Central memory CD4-positive, alpha-beta T cell (primary cell): ENCODE measurements around the gene UBA3.
A peak's percentile ranks its signal among the peaks of the same experiment; 100 is the strongest.

Experiments used
- DNase-seq: peaks from one replicate; pipeline ENCODE4 v3.0.0; 2022
- total RNA-seq, 3 experiments: gene quantifications; one replicate each; lab custom pipeline; 2026; lab: John Stamatoyannopoulos, UW

Gene UBA3
- 83.5 to 93.4 (median 92.4) reads per million in 3 experiments for total RNA-seq

DNA sequence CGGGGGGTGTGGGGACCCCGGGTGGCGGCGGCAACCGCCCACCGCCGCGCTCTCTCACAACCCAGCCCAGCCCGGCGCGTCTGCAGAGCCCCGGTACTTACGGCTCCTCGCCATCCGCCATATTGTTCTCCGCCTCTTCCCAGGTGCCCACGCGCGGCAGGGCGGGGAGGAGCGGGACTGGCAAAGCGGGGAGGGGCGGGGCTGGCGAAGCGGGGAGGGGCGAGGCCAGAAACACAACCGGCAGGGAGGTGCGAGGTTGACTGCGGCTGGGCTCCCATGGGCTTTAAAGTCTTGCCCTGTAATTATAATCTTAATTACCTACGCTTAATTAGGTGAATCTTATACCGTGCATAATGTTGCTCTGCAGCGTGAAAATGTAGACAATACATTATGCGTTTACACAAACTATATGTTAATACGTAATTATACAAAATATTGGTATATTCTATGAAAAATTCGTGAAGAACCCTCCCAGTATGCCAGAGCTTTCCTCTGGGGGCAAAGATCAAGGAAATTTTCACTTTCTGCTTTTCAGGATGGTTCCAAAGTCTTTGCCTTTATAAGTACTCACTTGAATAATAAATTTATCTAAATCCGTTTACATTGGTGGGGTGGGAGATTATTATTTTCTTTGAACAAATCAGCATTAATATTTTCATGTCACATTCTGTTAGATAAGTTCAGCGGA lies at the start of gene UBA3:
UBA3 (minus strand) TSS at position 133 of the 688 bp plus-strand sequence; CDS start at position 121, 12 bp downstream.
- DNase-seq: peak; percentile 87

DNA sequence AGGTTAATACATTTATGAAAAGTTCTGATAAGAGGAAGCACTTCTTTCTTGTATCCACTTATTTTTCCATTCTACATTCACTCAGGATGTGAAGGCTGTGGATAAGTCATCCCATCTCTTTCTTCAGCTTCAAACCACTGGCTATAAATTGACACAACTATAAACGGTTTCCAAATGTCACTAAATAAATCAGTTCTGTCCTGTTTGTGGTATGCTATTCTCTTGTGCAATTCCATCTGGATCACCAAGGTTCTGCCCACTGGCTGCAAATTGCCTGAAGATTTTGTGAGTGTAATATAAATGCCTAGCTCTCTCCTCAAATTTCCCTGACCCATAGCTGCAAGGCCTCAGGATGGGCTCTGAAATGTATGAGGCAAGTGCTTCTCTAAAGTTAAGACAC lies 49.4 kb upstream of the UBA3 start:
- no peak for DNase-seq

DNA sequence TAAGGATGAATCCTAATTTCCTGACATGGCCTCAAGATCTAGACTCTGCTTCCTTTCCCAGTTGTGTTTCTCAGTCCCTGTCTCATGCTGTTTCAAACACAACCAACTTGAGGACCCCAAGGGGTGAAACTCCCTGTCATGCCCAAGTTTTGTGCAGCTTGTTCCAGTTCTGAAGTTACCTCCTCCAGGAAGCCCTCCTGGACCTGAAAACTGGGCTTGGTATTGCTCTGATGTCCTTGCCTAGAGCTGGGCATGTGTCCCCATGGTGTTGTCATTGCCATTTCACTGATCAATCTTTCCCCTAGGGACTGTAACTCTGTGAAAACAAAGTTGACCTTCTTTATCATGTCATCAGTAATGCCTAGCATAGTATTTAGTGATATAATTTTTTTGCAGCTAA lies 48.3 kb upstream of the UBA3 start:
- no peak for DNase-seq

DNA sequence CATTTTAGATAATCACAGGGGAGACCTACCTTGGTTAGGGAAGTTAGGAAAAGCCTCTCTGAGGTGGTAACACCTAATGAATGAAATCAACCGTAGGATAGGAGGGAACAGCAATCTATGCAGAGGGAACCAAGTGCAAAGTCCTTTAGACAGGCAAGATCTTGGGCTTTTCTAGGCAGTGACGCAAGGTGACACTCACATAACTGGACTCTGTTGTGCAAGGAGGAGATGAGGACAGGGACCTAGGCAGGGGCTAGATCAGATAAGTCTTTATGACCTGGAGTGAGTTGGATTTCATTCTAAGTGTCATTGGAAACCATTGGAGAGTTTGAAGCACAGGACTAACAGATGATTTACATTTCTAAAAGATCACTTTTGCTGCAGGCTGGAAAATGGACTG lies 46.8 kb upstream of the UBA3 start:
- no peak for DNase-seq

DNA sequence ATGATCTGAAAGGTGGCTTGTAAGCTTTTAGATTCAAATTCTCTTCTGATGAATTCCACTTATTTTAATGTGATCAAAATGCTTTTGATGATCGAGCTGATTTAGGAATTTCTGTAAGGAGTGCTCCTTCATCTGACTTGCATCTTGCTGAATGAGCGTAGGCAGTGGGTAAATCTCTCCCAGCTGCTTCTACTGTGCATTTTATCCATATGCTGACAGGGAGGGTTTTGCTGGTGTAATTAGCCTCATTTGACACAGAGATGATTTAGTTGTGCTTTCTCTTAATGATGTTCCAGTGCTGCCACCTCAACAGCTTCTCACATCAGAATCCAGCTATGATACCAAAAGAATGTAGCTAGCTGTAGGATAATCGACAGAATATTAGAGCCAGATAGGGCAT lies 46.1 kb upstream of the UBA3 start:
- no peak for DNase-seq

DNA sequence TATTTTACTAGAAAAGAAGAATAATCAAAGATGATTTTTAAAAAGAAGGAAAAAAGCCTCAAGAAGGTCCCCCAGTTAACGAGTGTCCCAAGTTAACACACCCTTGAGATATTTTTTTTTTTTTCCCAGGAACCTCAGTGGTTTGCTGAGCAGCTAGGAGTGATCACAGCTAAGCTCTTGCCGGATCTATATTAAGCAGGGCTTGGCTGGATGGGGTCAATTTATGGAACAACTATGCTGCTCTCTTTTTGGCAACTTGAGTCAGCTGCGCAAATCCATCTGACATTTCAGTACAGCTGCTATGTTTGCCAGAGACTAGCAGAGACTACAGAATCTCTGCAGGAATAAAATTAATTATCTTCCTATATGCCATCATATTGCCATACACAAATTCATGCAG lies 42.2 kb upstream of the UBA3 start, which contains the start of gene LMOD3:
LMOD3 (minus strand) TSS at position 193 of the 400 bp plus-strand sequence. CDS start 209 bp downstream, outside the sequence.
- DNase-seq: no peak

DNA sequence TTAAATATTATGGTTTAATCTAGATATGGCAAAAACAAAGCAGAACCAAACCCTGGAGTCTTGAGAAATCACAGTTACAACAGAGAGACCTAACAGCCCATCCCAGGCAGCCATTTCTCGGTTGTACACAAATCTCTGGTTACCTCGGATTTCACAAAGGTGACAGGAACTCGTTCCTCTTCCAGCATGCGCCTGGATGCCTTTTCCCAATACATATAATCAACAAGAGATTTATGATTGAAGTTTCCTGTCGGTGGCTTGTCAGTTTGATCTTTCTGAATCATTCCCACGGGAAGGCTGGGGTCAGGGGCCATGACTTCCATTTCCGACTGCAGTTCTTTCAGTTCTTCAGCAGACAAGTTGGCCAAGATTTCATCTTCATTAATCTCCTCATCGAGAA lies 41.8 kb upstream of the UBA3 start:
- no peak for DNase-seq

DNA sequence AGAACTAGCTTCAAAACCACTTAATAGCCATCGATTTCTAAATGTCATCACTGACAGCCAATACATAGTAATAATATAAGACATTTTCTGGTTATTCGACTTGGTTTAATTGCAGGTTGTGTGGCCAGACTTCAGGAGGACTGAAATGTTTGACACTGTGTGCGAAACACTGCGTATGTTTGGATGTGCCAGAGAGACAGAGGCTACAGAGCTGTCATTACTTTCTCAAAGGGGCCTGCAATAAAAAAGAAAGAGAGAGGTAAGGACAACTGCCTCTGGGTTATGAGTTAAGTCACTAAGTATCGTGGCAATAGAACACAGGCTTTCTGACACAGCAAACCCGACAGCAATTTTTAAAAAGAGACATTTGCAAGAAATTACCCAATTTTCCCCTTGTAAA lies 41.3 kb upstream of the UBA3 start:
- DNase-seq: no peak

DNA sequence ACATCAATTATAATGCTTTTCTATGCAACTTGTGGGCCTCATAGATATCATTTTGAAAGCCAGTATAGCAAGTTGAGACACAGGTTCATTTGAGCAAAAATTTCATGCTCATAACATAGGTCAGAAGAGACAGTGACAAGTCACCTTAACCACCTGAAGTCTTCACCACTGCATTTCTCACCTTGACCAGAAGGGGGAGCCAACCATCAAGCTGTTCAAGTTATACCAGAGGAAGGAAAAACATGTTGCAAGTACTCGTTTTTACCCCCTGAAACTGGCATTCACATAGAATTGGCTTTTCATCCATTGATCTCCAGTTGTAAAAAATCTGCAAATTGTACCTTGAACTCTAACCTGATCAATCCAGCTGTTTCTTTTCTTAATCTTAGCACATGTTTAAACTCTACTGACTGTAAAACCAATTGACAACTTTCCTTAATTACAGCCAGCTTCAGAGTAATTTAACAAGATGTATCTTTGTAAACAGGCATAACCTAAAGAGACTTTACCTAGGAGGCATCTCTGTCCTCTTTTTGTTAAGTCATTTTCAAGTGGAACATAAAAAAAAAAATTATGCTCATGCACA lies 40.8 kb upstream of the UBA3 start:
- peak; percentile 71 for DNase-seq

DNA sequence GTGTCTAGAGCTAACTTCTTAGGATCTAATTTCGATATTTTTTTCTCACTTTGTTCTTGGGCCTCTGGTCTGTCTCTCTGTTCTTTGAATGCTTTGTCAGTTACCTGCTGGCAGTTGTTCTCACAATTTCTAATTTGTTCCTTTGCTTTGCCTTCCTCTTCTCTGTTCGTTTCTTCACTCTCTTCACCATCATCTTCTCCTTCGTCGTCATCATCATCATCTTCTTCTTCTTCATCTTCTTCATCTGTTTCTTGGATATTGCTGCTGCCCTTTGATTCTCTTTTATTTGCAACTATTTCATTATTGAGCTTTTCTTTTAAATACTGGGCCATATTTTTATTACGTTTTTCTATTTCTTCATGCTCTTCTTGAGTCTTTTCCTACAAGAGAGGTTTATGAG lies 39.5 kb upstream of the UBA3 start:
- DNase-seq: no peak

DNA sequence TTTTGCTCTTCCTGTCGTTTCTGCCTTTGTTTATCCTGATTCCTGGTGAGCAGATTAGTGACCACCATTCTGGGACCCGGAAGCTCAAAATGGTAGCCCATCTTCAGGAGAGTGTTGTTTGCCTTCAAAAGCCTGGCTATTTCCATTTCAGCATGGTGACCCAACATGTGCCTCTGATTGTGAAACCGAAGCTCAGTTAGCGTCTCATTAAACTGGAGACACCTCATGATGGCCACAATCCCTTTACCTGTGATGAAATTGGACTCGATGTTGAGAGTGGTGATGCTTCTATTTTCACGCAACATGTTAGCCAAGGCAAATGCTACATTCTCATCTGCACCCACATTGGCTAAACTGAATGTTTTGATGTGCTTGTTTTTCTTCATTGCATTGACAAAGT lies 39.0 kb upstream of the UBA3 start:
- no peak for DNase-seq

DNA sequence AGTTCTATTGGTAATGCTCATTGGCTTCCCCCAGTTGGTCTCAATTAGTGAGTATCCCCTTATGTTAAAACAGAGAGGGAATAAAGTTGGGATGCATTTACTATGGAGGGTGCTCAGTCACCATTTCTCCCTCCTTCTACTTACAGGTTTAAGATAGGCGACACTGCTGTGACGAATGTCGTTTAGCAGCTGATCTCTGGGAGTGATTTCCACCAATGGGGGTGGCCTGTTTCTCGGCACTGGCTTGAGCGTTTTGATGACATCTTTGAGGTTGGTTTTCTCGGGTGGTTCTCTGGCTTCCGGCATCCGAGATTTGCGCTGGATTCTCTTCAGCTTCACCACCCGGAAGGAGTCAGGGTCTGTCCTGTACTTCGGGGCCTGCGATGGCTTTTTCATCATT lies 38.4 kb upstream of the UBA3 start:
- no peak for DNase-seq

DNA sequence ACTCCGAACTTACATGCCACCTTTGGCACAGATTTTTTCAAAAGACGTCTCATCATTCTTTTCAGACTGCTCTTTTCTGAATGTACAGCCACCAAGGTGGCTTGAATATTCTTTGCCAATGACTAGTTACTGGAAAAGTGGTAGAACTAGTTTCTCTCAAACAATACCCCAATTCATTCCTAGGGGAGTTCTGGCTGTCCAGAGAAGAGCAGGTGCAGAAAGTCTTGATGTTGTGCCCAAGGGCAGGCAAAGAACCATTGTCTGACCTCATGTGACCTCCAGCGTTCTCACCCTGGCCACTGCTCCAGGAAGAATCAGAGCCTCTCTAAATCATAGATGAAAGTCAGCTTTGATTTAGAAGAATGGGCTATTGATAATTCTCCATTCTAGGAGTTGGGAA lies 36.7 kb upstream of the UBA3 start:
- DNase-seq: no peak

DNA sequence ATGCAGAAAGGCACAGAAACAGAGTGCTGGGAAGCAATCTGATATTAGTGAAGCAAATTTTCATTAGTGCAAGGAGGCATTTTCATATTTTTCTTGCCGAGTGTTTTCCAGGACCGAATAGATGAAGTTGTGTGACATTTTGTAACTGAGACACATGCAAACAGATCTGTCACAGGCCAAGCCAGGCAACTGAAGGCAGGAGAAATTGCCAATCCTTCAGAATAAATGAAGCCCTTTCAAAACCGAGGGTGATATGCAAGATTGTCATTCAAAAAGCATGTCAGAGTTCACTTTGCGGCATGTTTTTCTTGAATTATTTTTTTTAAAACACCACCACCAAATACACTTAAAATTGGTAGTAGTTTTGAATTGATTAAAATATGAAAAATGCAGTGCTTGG lies 36.0 kb upstream of the UBA3 start:
- DNase-seq: no peak

DNA sequence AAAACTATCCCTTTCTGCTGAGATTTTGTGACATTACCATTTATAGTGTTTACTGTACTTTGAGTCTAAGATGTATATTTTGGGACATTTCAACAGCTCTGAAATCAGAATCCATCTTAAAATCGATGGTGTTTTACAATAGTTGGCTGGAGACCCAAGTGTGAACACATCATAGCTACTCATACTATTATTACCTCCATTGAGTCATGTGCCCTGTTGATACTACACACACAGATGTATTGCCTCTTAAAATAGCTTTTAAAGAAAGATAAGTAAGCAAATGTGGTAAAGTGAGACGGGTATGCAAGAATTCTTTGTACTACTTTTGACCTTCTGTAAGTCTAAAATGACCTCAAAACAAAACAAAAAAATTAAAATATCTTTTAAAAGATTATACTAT lies 35.6 kb upstream of the UBA3 start:
- DNase-seq: no peak

DNA sequence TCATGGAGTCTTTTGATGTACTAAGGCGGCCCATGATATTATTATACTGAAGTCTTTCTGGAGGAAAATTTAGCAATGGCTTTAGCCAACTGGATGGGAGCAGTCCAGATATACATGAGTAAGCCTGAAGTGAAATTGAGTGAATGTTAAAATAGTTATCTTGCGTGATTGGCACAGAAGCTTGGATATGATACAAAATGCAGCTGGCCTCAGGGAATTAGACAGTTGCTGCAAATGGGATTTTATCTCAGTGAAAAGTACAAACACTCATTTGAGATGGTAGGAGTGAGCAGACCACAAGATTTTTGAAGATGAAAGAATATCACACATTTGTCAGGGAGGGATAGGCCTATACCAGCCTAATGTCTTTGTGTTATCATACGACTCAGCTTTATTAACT lies 33.4 kb upstream of the UBA3 start:
- DNase-seq: no peak

DNA sequence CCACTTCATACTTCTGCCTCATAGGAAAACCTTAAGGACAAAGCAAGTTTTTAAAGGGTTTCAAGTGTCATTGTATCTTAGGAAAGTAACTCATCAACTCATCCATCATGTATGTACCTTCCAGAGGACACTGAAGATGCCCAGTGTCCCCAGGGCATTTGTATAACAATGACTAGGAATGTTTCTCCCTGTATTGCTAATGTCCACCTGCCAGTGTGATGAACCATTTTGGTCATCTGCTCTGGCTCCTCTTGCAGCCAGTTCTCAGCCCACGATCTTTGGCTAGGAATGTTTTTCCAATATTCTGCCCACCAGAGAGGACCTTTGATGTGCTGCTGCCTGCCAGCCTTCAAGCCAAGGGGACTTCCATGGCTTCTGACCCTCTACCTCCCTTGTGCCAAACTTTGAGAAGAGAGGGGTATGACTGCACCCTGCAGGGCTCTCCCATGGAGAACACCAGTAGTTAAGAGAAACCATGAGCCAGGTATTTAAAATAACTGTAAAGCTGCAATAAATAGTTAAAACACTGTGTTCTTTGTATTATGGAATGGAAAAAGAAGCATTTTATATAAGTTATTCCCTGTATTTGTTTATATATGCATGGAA lies 30.9 kb upstream of the UBA3 start:
- DNase-seq: no peak

DNA sequence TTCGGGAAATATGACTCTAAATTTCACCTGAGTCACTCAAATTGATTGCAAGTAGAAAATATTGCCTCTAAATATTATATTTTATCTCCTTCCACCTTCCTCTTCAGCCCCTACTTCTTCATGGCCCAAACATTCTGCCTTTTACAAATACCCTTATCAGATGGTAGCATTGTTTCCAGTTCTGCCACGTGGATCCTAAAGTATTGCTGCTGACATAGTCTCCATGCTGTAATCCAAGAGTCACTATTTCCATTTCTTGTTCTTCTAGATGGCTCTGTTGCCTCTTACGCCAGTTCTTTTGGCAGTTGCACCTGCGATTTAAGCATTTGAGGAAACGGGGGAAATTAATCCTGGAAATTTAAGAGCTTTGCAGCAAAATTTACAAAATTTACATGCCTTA lies 28.6 kb upstream of the UBA3 start:
- DNase-seq: no peak

DNA sequence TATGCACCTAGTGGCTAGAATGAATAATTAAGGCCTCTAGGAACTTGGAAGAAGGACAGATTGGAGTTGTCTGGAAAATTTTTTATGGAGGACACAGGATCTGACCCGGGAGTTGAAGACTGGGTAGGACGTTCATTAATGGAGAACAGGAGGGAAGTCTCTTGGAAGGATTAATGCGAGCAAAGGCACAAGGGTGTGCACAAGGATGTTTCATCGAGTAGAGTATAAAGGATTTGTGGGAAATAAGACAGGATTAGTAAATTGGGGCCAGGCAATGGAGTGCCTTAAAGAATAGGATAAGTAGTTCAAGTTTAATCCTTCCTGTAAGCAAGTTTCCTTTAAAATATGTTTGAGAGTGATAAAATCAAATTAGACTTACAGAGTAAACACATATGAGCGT lies 27.7 kb upstream of the UBA3 start:
- no peak for DNase-seq

DNA sequence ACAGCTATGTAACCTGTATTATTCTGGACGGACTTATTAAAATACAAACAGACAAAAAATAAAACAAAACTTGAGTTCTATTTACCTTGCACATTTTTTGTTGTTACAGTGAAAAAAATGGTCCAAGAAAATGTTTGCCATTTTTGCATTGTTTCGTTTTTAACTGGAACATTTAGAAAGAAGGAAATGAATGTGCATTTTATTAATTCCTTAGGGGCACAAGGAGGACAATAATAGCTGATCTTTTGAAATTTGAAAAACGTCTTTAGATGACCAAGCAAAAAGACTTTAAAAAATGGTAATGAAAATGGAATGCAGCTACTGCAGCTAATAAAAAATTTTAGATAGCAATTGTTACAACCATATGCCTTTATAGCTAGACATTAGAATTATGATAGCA lies 25.2 kb upstream of the UBA3 start:
- no peak for DNase-seq

DNA sequence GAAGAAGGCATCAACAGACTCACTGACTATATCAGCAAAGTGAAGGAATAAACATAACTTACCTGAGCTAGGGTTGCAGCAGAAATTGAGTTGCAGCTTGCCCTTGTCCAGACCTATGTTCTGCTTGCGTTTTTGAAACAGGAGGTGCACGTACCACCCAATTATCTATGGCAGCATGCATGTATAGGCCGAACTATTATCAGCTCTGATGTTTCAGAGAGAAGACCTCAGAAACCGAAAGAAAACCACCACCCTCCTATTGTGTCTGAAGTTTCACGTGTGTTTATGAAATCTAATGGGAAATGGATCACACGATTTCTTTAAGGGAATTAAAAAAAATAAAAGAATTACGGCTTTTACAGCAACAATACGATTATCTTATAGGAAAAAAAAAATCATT lies 24.4 kb upstream of the UBA3 start:
- no peak for DNase-seq

DNA sequence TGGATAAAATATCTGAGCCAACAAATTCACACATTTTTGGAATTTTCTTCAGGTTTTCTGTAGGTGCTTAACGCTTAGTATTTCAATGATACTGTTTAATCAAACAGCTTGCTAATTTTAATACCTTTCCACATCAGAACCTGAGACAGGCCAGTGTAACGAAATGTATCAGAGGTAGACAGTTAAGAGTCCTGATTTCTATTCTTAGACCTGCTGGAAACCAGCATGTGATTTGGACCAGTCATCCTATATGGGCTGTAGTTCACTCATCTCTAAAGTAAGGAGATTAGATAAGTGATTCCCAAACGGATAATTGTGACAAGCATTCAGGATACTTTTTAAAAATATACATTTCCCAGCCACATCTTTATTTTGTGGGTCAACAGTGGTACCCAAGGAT lies 23.0 kb upstream of the UBA3 start:
- DNase-seq: no peak

DNA sequence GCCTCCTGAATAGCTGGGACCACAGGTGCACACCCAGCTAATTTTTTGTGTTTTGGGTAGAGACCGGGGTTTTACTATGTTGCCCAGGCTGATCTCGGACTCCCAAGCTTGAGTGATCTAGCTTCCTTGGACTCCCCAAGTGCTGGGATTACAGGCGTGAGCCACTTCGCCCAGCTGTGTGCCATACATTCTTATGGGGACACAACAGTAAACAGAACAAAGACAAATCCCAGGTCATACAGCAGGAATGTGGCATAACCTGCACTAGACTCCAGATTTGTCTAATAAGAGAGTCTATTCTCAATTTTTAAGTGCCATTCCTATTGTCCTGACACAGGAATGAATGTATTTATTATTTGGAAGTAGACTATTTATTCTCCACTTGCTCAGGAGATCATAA lies 22.2 kb upstream of the UBA3 start:
- no peak for DNase-seq

DNA sequence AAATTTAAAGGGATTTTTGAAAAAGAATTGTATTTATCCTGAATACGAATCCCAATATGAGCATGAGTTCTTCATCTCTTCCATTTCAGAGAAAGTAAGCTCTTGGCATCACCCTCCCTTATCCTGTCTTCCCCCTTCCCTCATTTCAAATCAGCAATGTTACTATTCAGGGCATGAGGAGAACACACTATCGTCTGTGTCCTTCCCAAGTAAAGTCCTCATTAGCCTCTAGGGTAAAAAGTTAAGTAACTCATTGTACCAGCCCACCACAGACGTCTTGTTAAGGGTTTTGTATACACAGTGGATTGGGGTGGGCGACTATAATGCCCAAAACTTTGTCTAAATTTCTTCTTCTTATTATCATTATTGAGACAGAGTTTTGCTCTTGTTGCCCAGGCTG lies 19.4 kb upstream of the UBA3 start:
- DNase-seq: no peak
